A549 (cell line): ENCODE results near the gene PDS5B. TPM values are rescaled to one million over a fixed set of nuclear protein-coding genes. Genes with fewer than 3 reads are reported as not detected.
A peak's percentile ranks its signal among the peaks of the same experiment; 100 is the strongest.

Experiments used
- ATAC-seq, 2 experiments: fragments of 200-7000 bp in 1 of 2; fragments of >200 bp in 1 of 2; cut with Nextera tagmentation in 1 of 2; cut with Tn5 transposase in 1 of 2; 3 replicates each; pipeline versions ENCODE4 v1.8.0 to v1.9.1; 2018 to 2020; ENCODE audit warnings: mild to moderate bottlenecking in 1 of 2, moderate library complexity in 1 of 2
- CTCF ChIA-PET: fragments of 300-600 bp; sonication (Branson Sonifier 250); formaldehyde crosslinking; extraction: SDS; loops from one replicate; lab custom pipeline; 2021; ENCODE audit warnings: antibody characterized with exemption, inconsistent platforms; lab: Yijun Ruan, JAX
- POLR2A ChIA-PET: fragments of 350-600 bp; formaldehyde crosslinking; extraction: SDS; loops from one replicate; lab custom pipeline; 2021; ENCODE audit warnings: antibody characterized with exemption, inconsistent platforms; lab: Yijun Ruan, JAX
- DNase-seq, 2 experiments: peaks; one replicate each; pipeline versions ENCODE4 v3.0.0 to v3.0.0-alpha.2; 2011 to 2016; ENCODE audit warnings: low read depth in 1 of 2, low spot score in 1 of 2
- FAIRE-seq: peaks from 2 replicates; lab custom pipeline; 2011; peaks lifted over from hg19 to GRCh38; lab: Jason Lieb, UNC
- H3K27ac ChIP-seq, 2 experiments: fragments of >200 bp; sonication (Bioruptor Twin); formaldehyde crosslinking; 3 replicates each; pipeline ENCODE4 v1.5.1; 2016 to 2017
- H3K4me1 ChIP-seq: fragments of >200 bp; sonication (Bioruptor Twin); formaldehyde crosslinking; 3 replicates; pipeline ENCODE4 v1.6.1; 2016
- H3K4me2 ChIP-seq: fragments of >200 bp; sonication (Bioruptor Twin); formaldehyde crosslinking; 3 replicates; pipeline ENCODE4 v1.6.1; 2016
- H3K4me3 ChIP-seq: fragments of >200 bp; sonication (Bioruptor Twin); formaldehyde crosslinking; 3 replicates; pipeline ENCODE4 v1.5.1; 2016
- H3K9me3 ChIP-seq: fragments of >200 bp; sonication (Bioruptor Twin); formaldehyde crosslinking; 3 replicates; pipeline ENCODE4 v1.6.1; 2016
- ATOH8 ChIP-seq: fragments of 250-450 bp; sonication (Bioruptor Pico); IDR thresholded peaks from 2 replicates; pipeline ENCODE4 v1.5.0; 2020; ENCODE audit warnings: low read depth, mild to moderate bottlenecking, moderate library complexity
- BHLHE40 ChIP-seq: IDR thresholded peaks from 2 replicates; pipeline ENCODE4 v1.6.1; 2012; ENCODE audit warnings: low read depth, low read length, inconsistent platforms
- CBX2 ChIP-seq: fragments of 200-600 bp; sonication (generic); IDR thresholded peaks from 2 replicates; pipeline ENCODE4 v1.6.1; 2016; ENCODE audit warnings: low read depth, mild to moderate bottlenecking, borderline replicate concordance
- EHF ChIP-seq: fragments of 250-450 bp; sonication (Bioruptor Pico); IDR thresholded peaks from 2 replicates; pipeline ENCODE4 v1.5.0; 2020; ENCODE audit warnings: mild to moderate bottlenecking
- ELK1 ChIP-seq: fragments of 150-350 bp; IDR thresholded peaks from 2 replicates; pipeline ENCODE4 v1.6.1; 2014; ENCODE audit warnings: low read depth, mild to moderate bottlenecking, low read length
- FOSL2 ChIP-seq, 2 experiments: fragments of 450-650 bp in 1 of 2; fragments of >200 bp in 1 of 2; sonication (Bioruptor Twin) in 1 of 2; formaldehyde crosslinking; IDR thresholded peaks; 2 replicates each; pipeline versions ENCODE4 v1.5.0 to v1.6.1; 2016 to 2020; ENCODE audit warnings: mild to moderate bottlenecking in 1 of 2, moderate library complexity in 1 of 2
- NPAS2 ChIP-seq: fragments of 250-450 bp; sonication (Bioruptor Pico); IDR thresholded peaks from 2 replicates; pipeline ENCODE4 v1.8.0; 2022; ENCODE audit warnings: mild to moderate bottlenecking, moderate library complexity, borderline replicate concordance
- PBX3 ChIP-seq: IDR thresholded peaks from 2 replicates; pipeline ENCODE4 v1.6.1; 2012
- POLR2AphosphoS2 ChIP-seq: conservative IDR thresholded peaks from 2 replicates; pipeline ENCODE4 v1.6.1; 2012; ENCODE audit warnings: low read length, improper control_type of control experiment, inconsistent platforms
- RARB ChIP-seq: fragments of 250-450 bp; sonication (Bioruptor Pico); IDR thresholded peaks from 2 replicates; pipeline ENCODE4 v1.8.0; 2021; ENCODE audit warnings: mild to moderate bottlenecking, moderate library complexity
- RFX5 ChIP-seq: fragments of 450-650 bp; IDR thresholded peaks from 2 replicates; pipeline ENCODE4 v1.7.1; 2014; ENCODE audit warnings: antibody characterized with exemption, mild to moderate bottlenecking, moderate library complexity
- RNF2 ChIP-seq: fragments of 200-600 bp; sonication (generic); IDR thresholded peaks from 2 replicates; pipeline ENCODE4 v1.6.1; 2016; ENCODE audit warnings: low read depth, mild to moderate bottlenecking, antibody characterized with exemption, moderate library complexity, borderline replicate concordance
- ZC3H11A ChIP-seq: fragments of 450-650 bp; IDR thresholded peaks from 2 replicates; pipeline ENCODE4 v1.6.1; 2014; ENCODE audit warnings: antibody characterized with exemption, mild to moderate bottlenecking
- ZNF302 ChIP-seq: fragments of 250-450 bp; sonication (Bioruptor Pico); IDR thresholded peaks from 2 replicates; pipeline ENCODE4 v1.9.0; 2021; ENCODE audit warnings: inconsistent platforms, mild to moderate bottlenecking, moderate library complexity
- WGBS: methylation state at CpG from one replicate; pipeline ENCODE4 v1.1.6; 2017; ENCODE audit errors: missing lambda C conversion rate; 5-methylcytosine and 5-hydroxymethylcytosine counted together
- polyA plus RNA-seq, 4 experiments: library from polyadenylated mRNA; depleted of rRNA in 3 of 4; stranded (reverse); fragments of >200 nt; fragmentation: RNase III in 1 of 4; extraction: RNeasy Plus Mini Kit Qiagen cat#74134 plus additional on column Dnase treatment in 1 of 4; gene quantifications; 2 replicates in 3 of 4; 3 replicates in 1 of 4; pipeline ENCODE4 v1.2.3, GENCODE V29; 2011 to 2017
- TF ChIP-seq, protein P1 (sequence below): fragments of >200 bp; sonication (Bioruptor Twin); formaldehyde crosslinking; IDR thresholded peaks from 3 replicates; pipeline ENCODE4 v1.5.1; 2016
- TF ChIP-seq, protein P2 (sequence below): fragments of >200 bp; sonication (Bioruptor Twin); formaldehyde crosslinking; IDR thresholded peaks from 3 replicates; pipeline ENCODE4 v1.6.1; 2016

PDS5B gene
- polyA plus RNA-seq, 2 of the 4 experiments (the other 2 are of a cell fraction), result 10.6 to 16.0 TPM

DNA sequence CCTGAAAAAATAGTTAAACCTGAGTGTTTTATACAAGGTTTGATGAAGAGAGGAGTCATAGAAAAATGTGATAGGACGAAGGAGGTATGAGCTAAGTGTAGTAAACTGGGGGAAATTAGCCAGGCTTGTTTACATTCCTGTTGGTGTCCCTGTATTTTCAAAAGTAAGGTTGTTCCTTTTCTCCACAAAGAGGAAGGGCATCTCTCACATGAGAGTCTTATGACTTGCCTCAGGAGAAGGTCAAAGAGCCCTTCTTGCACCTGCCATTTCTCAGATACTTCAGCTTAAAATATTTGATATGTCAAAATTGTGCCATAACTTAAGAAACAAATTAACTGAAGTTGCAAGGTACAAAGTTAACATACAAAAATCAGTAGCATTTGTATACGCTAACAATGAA, 44.0 kb upstream of the PDS5B start:
- ChIA-PET POLR2A (no interaction called here), CTCF (no interaction called here)
- Histone ChIP-seq H3K9me3 (no peaks in the 10 kb centered on the region), H3K4me2 (no peak overlapping the region), H3K4me3 (no peak overlapping the region), H3K4me1 (peaks cover 2% of the 10 kb centered on the region; the same call in 2 of the 3 replicates), H3K27ac (no peak overlapping the region)
- 47% methylated on average over 2 of the region's 2 CpGs for WGBS
- FAIRE-seq, result no peak
- DNase-seq, result no peak
- ATAC-seq, result no peak
- TF ChIP-seq CBX2, result no peak
- no peak for TF ChIP-seq RFX5
- TF ChIP-seq NPAS2 (CRISPR knock-in tag), result no peak
- TF ChIP-seq BHLHE40, result no peak
- TF ChIP-seq, protein P1, sequence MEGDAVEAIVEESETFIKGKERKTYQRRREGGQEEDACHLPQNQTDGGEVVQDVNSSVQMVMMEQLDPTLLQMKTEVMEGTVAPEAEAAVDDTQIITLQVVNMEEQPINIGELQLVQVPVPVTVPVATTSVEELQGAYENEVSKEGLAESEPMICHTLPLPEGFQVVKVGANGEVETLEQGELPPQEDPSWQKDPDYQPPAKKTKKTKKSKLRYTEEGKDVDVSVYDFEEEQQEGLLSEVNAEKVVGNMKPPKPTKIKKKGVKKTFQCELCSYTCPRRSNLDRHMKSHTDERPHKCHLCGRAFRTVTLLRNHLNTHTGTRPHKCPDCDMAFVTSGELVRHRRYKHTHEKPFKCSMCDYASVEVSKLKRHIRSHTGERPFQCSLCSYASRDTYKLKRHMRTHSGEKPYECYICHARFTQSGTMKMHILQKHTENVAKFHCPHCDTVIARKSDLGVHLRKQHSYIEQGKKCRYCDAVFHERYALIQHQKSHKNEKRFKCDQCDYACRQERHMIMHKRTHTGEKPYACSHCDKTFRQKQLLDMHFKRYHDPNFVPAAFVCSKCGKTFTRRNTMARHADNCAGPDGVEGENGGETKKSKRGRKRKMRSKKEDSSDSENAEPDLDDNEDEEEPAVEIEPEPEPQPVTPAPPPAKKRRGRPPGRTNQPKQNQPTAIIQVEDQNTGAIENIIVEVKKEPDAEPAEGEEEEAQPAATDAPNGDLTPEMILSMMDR, result no peak

GRCh38 chr13:32545083-32545482, 41.2 kb upstream of the PDS5B start:
- CTCF ChIA-PET, result interaction anchor here (1.4 kb wide), 1 partner anchor 41 kb away, joined by 4 read pairs; the partner anchor contains the start of gene PDS5B
- no peak overlapping the region for H3K4me2 ChIP-seq
- DNase-seq (no peak), ATAC-seq (no peak), FAIRE-seq (no peak)
- no peaks in the 10 kb centered on the region for H3K4me1 ChIP-seq
- no peak overlapping the region for H3K27ac ChIP-seq
- POLR2A ChIA-PET, result no interaction called here
- no peak overlapping the region for H3K4me3 ChIP-seq
- H3K9me3 ChIP-seq, result no peaks in the 10 kb centered on the region
- peak; percentile 34; the same call in 1 of the 2 replicates for TF ChIP-seq ZC3H11A
- TF ChIP-seq RNF2, result no peak
- WGBS, result 82% methylated on average over 2 of the region's 2 CpGs

DNA sequence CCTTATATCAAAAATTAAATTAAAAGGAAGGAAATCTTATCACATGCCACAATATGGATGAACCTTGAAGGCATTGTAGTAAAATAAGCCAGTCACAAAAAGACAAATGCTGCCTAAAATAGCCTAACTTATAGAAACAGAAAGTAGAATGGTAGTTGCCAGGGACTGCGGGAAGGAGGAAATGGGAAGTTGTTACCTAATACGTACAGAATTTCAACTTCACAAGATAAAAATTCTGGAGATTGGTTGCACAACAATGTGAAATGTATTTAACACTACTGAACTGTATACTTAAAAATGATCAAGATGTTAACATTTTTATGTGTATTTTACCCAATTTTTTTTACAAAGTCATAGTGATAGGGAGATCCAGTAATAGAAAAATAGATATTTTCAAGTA, 37.4 kb upstream of the PDS5B start:
- DNase-seq, result no peak
- FAIRE-seq, result no peak
- ChIA-PET CTCF (interaction anchor here (1.6 kb wide), 1 partner anchor 37 kb away, joined by 5 read pairs; the partner anchor contains the start of gene PDS5B), POLR2A (no interaction called here)
- Histone ChIP-seq H3K4me1 (no peaks in the 10 kb centered on the region), H3K27ac (no peak overlapping the region), H3K9me3 (no peaks in the 10 kb centered on the region), H3K4me2 (no peak overlapping the region), H3K4me3 (no peak overlapping the region)
- no peak for TF ChIP-seq ELK1
- TF ChIP-seq ATOH8 (CRISPR knock-in tag), result no peak
- no peak for TF ChIP-seq EHF
- no peak for TF ChIP-seq ZNF302
- TF ChIP-seq, protein P2, sequence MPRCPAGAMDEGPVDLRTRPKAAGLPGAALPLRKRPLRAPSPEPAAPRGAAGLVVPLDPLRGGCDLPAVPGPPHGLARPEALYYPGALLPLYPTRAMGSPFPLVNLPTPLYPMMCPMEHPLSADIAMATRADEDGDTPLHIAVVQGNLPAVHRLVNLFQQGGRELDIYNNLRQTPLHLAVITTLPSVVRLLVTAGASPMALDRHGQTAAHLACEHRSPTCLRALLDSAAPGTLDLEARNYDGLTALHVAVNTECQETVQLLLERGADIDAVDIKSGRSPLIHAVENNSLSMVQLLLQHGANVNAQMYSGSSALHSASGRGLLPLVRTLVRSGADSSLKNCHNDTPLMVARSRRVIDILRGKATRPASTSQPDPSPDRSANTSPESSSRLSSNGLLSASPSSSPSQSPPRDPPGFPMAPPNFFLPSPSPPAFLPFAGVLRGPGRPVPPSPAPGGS, result no peak
- TF ChIP-seq POLR2AphosphoS2, result no peak
- no peak for ATAC-seq
- WGBS, result 88% methylated on average over 2 of the region's 2 CpGs

- FAIRE-seq (no peak), ATAC-seq (no peak), DNase-seq (no peak)
- 54% methylated on average over 3 of the region's 3 CpGs for WGBS
- H3K4me3 ChIP-seq, result no peak overlapping the region
- POLR2A ChIA-PET, result no interaction called here
- H3K9me3 ChIP-seq, result no peaks in the 10 kb centered on the region
- no peak overlapping the region for H3K27ac ChIP-seq
- TF ChIP-seq PBX3 (no peak), FOSL2 (IDR thresholded peaks at IDR 0.05) (no peak), FOSL2 (CRISPR knock-in tag; IDR thresholded peaks at IDR 0.05) (no peak), RARB (CRISPR knock-in tag) (no peak)
- TF ChIP-seq, protein P1, result no peak
- TF ChIP-seq, all 56 proteins: peak for 0
- Histone ChIP-seq H3K4me2 (no peak overlapping the region), H3K4me1 (no peaks in the 10 kb centered on the region)
- CTCF ChIA-PET, result interaction anchor here (1.6 kb wide), 1 partner anchor 36 kb away, joined by 5 read pairs; the partner anchor contains the start of gene PDS5B
These were observed 36.5 kb upstream of the PDS5B start for GRCh38 chr13:32549788-32550187.
